Fibroblast of villous mesenchyme (primary cell): Measurements from ENCODE around the gene TXNRD2. TPM values are rescaled to one million over a fixed set of nuclear protein-coding genes. Genes with fewer than 3 reads are reported as not detected.

Experiments used
- DNase-seq: peaks from one replicate; pipeline ENCODE4 v3.0.0-alpha.2; 2010; ENCODE audit warnings: low read depth
- H3K4me3 ChIP-seq: 2 replicates; pipeline ENCODE4 v1.5.1; 2011; ENCODE audit warnings: low read depth, mild to moderate bottlenecking, low read length
- CTCF ChIP-seq: IDR thresholded peaks from 2 replicates; pipeline ENCODE4 v1.5.1; 2012; ENCODE audit warnings: low read depth, mild to moderate bottlenecking, low read length; ENCODE audit not compliant: insufficient read depth
- total RNA-seq: library from RNA; depleted of rRNA; stranded (reverse); fragments of >200 nt; gene quantifications from 2 replicates; pipeline ENCODE4 v1.2.3, GENCODE V29; 2012

TXNRD2 gene
- total RNA-seq, 1 donor = 39.3 TPM

- no peak overlapping the region for H3K4me3 ChIP-seq
- peak; percentile 93 for DNase-seq
- TF ChIP-seq CTCF = no peak
Observed at GRCh38 chr22:19880786-19881569, 60.6 kb downstream of the TXNRD2 start.

- no peak for DNase-seq
- H3K4me3 ChIP-seq = no peak overlapping the region
- no peak for TF ChIP-seq CTCF
Observed at GRCh38 chr22:19879992-19880785, 61.4 kb downstream of the TXNRD2 start.

GRCh38 chr22:19879643-19879991 lies 62.0 kb downstream of the TXNRD2 start:
- no peak overlapping the region for H3K4me3 ChIP-seq
- no peak for TF ChIP-seq CTCF
- no peak for DNase-seq

GRCh38 chr22:19879246-19879570 lies 62.4 kb downstream of the TXNRD2 start:
- no peak overlapping the region for H3K4me3 ChIP-seq
- no peak for DNase-seq
- TF ChIP-seq CTCF = no peak

- H3K4me3 ChIP-seq = no peak overlapping the region
- peak; percentile 77 for DNase-seq
- no peak for TF ChIP-seq CTCF
Observed at GRCh38 chr22:19878461-19879245, 63.0 kb downstream of the TXNRD2 start.

- no peak for TF ChIP-seq CTCF
- no peak overlapping the region for H3K4me3 ChIP-seq
- peak; percentile 66 for DNase-seq
Observed at GRCh38 chr22:19877626-19878339, 63.8 kb downstream of the TXNRD2 start.
